NCI-H446 treated with DMSO at 0.1 percent for 48 hours (cell line): ENCODE results near the gene CNTN4.
"Not testable (repeated sequence)": the region's sequence is repeated elsewhere in the genome, so short reads cannot be mapped to it uniquely, and the experiment has no call there.

Experiments
- DNase-seq: peaks from one replicate; lab custom pipeline; 2025; lab: John Stamatoyannopoulos, UW

CNTN4 gene

GRCh38 chr3:2807514-2807913 lies 708.8 kb downstream of the CNTN4 start:
- no peak for DNase-seq

- no peak for DNase-seq
These were observed 712.1 kb downstream of the CNTN4 start for GRCh38 chr3:2810723-2811122.

- no peak for DNase-seq
These were observed 720.9 kb downstream of the CNTN4 start for GRCh38 chr3:2819571-2819970.

- DNase-seq, result not testable (repeated sequence)
These were observed 722.3 kb downstream of the CNTN4 start for GRCh38 chr3:2820982-2821381.

- no peak for DNase-seq
These were observed 723.9 kb downstream of the CNTN4 start for GRCh38 chr3:2822611-2823010.

GRCh38 chr3:2823031-2823430 lies 724.4 kb downstream of the CNTN4 start:
- no peak for DNase-seq

GRCh38 chr3:2823437-2824211 lies 725.0 kb downstream of the CNTN4 start:
- no peak for DNase-seq

- no peak for DNase-seq
These were observed 727.4 kb downstream of the CNTN4 start for GRCh38 chr3:2826036-2826435.

- no peak for DNase-seq
These were observed 727.8 kb downstream of the CNTN4 start for GRCh38 chr3:2826453-2826852.

- no peak for DNase-seq
These were observed 738.6 kb downstream of the CNTN4 start for GRCh38 chr3:2837239-2837638.

GRCh38 chr3:2837910-2838309 lies 739.2 kb downstream of the CNTN4 start:
- no peak for DNase-seq

GRCh38 chr3:2838546-2839157 lies 740.0 kb downstream of the CNTN4 start:
- no peak for DNase-seq

- no peak for DNase-seq
These were observed 741.2 kb downstream of the CNTN4 start for GRCh38 chr3:2839876-2840275.

- no peak for DNase-seq
These were observed 748.6 kb downstream of the CNTN4 start for GRCh38 chr3:2847062-2847841.

- no peak for DNase-seq
These were observed 750.4 kb downstream of the CNTN4 start for GRCh38 chr3:2849092-2849491.

- DNase-seq, result no peak
These were observed 752.0 kb downstream of the CNTN4 start for GRCh38 chr3:2850701-2851100.

- DNase-seq, result no peak
These were observed 752.7 kb downstream of the CNTN4 start for GRCh38 chr3:2851361-2851760.

GRCh38 chr3:2851835-2852234 lies 753.2 kb downstream of the CNTN4 start:
- DNase-seq, result no peak

- DNase-seq, result no peak
These were observed 755.0 kb downstream of the CNTN4 start for GRCh38 chr3:2853651-2854050.

- no peak for DNase-seq
These were observed 757.8 kb downstream of the CNTN4 start for GRCh38 chr3:2856138-2857133.

GRCh38 chr3:2860626-2861025 lies 762.0 kb downstream of the CNTN4 start:
- DNase-seq, result no peak

GRCh38 chr3:2861120-2861519 lies 762.5 kb downstream of the CNTN4 start:
- no peak for DNase-seq
